ENCODE results near the gene BEND7.

The BEND7 gene

GRCh38 chr10:13520194-13520593 lies 8.6 kb downstream of the BEND7 start:
- DNase-seq (ENCODE audit: low read depth): no peak

- DNase-seq (ENCODE audit: low read depth): no peak
Measured at GRCh38 chr10:13518076-13518692, 10.6 kb downstream of the BEND7 start.

- DNase-seq (ENCODE audit: low read depth): no peak
Measured at GRCh38 chr10:13517675-13518074, 11.1 kb downstream of the BEND7 start.

GRCh38 chr10:13516176-13516575 lies 12.6 kb downstream of the BEND7 start:
- no peak for DNase-seq (ENCODE audit: low read depth)

- DNase-seq (ENCODE audit: low read depth): no peak
Measured at GRCh38 chr10:13515467-13515866, 13.3 kb downstream of the BEND7 start.

GRCh38 chr10:13514296-13514695 lies 14.5 kb downstream of the BEND7 start:
- DNase-seq (ENCODE audit: low read depth): no peak

GRCh38 chr10:13512564-13512963 lies 16.2 kb downstream of the BEND7 start:
- DNase-seq (ENCODE audit: low read depth): no peak

GRCh38 chr10:13511409-13511808 lies 17.4 kb downstream of the BEND7 start:
- no peak for DNase-seq (ENCODE audit: low read depth)

- DNase-seq (ENCODE audit: low read depth): no peak
Measured at GRCh38 chr10:13505052-13505680, 23.6 kb downstream of the BEND7 start.

GRCh38 chr10:13503745-13504463 lies 24.9 kb downstream of the BEND7 start:
- no peak for DNase-seq (ENCODE audit: low read depth)

- DNase-seq (ENCODE audit: low read depth): no peak
Measured at GRCh38 chr10:13502380-13502779, 26.4 kb downstream of the BEND7 start.

GRCh38 chr10:13500201-13500600 lies 28.6 kb downstream of the BEND7 start:
- no peak for DNase-seq (ENCODE audit: low read depth)

- DNase-seq (ENCODE audit: low read depth): no peak
Measured at GRCh38 chr10:13499150-13499549, 29.7 kb downstream of the BEND7 start.

- no peak for DNase-seq (ENCODE audit: low read depth)
Measured at GRCh38 chr10:13496931-13497330, 31.9 kb downstream of the BEND7 start.

GRCh38 chr10:13496164-13496563 lies 32.6 kb downstream of the BEND7 start:
- no peak for DNase-seq (ENCODE audit: low read depth)

- no peak for DNase-seq (ENCODE audit: low read depth)
Measured at GRCh38 chr10:13492493-13493180, 36.2 kb downstream of the BEND7 start.

- DNase-seq (ENCODE audit: low read depth): no peak
Measured at GRCh38 chr10:13491747-13492360, 37.0 kb downstream of the BEND7 start.

- no peak for DNase-seq (ENCODE audit: low read depth)
Measured at GRCh38 chr10:13490503-13490902, 38.3 kb downstream of the BEND7 start.

GRCh38 chr10:13489035-13489599 lies 39.7 kb downstream of the BEND7 start:
- DNase-seq (ENCODE audit: low read depth): no peak

- DNase-seq (ENCODE audit: low read depth): no peak
Measured at GRCh38 chr10:13485623-13486022, 43.2 kb downstream of the BEND7 start.

- DNase-seq (ENCODE audit: low read depth): no peak
Measured at GRCh38 chr10:13483951-13484350, 44.9 kb downstream of the BEND7 start.

- no peak for DNase-seq (ENCODE audit: low read depth)
Measured at GRCh38 chr10:13483073-13483472, 45.7 kb downstream of the BEND7 start.
